Epithelial cell of proximal tubule (primary cell): ENCODE results near the gene DSC1. TPM values are rescaled to one million over a fixed set of nuclear protein-coding genes. Genes with fewer than 3 reads are reported as not detected.

Experiments
- DNase-seq: peaks from one replicate; pipeline ENCODE4 v3.0.0-alpha.2; 2011; ENCODE audit warnings: low read depth
- H3K4me3 ChIP-seq: 2 replicates; pipeline ENCODE4 v1.5.1; 2011; ENCODE audit warnings: low read depth, mild to moderate bottlenecking, low read length
- CTCF ChIP-seq: conservative IDR thresholded peaks from 2 replicates; pipeline ENCODE4 v1.5.1; 2012; ENCODE audit warnings: low read depth, mild to moderate bottlenecking, low read length
- total RNA-seq: library from RNA; depleted of rRNA; stranded (reverse); fragments of >200 nt; gene quantifications from 2 replicates; pipeline ENCODE4 v1.2.3, GENCODE V29; 2015

Gene DSC1
- total RNA-seq, 1 donor from 2014 or later: not detected

- DNase-seq: no peak
- no peak overlapping the region for H3K4me3 ChIP-seq
- TF ChIP-seq CTCF: no peak
Observed at GRCh38 chr18:31079973-31080372, 82.7 kb downstream of the DSC1 start.

Other genes starting within 250 kb of the DSC1 start
- gene DSC3, start 120.1 kb downstream of the DSC1 start, total RNA-seq: 0.14 and 0.75 TPM in 2 replicates
- gene DSC2, start 60.4 kb downstream of the DSC1 start, total RNA-seq: 12.2 and 19.6 TPM in 2 replicates
- not detected in 2 replicates for gene DSG1, start 155.3 kb upstream of the DSC1 start, total RNA-seq
- gene DSG4, start 213.9 kb upstream of the DSC1 start, total RNA-seq: not detected in 2 replicates